ENCODE data around the gene PIP4K2B.

PIP4K2B gene

GRCh38 chr17:38743556-38744171 lies 55.7 kb downstream of the PIP4K2B start:
- no peak for DNase-seq

DNA sequence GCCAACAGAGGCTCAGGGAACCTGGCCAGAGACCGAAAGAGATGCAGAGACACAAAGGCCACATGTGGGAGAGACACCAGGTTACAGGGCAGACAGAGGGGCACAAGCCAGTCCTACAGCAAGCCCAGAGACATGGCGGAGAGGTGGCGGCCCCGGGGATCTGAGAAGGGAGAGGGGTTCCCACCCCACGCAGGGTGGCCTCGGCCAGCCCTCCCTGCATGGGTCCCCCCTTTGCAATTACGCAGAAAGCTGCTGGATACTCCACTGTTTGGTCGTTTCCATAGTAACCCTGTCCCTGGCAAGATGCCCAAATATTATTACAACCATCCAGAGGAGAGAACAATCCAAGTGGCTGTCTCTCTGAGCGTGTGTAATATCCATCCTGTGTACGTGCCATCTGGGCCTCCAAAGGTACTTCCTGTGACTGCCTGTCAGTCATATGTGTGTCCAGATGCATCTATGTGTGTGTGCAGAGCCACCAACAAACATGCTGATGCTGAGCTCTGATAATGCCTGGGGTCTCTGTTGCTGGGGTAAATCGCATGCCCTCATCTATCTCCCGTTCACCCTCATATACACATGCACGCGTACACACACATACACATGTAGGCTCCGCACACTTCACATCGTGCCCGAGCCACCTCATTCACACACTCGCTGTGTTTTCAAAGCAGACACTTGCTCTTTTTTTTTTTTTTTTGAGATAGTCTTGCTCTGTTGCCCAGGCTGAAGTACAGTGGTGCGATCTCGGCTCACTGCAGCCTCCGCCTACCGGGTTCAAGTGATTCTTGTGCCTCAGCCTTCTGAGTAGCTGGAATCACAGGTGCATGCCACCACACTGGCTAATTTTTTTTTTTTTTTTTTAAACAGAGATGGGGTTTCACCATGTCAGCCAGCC lies 56.7 kb downstream of the PIP4K2B start:
- DNase-seq: no peak

GRCh38 chr17:38741921-38742410 lies 57.4 kb downstream of the PIP4K2B start:
- DNase-seq: no peak

GRCh38 chr17:38741461-38741860 lies 57.9 kb downstream of the PIP4K2B start:
- no peak for DNase-seq

- no peak for DNase-seq
Measured at GRCh38 chr17:38740806-38741205, 58.5 kb downstream of the PIP4K2B start.

- no peak for DNase-seq
Measured at GRCh38 chr17:38740044-38740443, 59.3 kb downstream of the PIP4K2B start.

DNA sequence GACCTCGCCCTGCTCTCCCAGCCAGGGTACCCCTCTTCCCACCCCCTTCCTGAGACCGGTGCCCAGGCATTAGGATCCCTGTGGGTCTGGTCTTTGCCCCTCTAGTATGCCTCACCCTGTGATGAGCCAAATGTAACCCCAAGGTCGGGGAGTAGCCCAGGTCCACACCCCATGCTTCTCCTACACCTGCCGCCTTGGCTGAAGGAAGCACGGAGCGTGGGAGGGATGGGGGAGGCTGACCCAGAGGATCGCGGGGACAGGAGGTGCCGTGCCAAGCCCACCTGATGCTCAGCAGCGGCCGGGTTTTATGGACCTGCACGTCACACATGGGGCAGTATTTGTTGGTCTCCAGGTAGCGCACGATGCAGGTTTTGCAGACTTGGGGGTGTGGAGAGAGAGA lies 60.1 kb downstream of the PIP4K2B start:
- DNase-seq: no peak

DNA sequence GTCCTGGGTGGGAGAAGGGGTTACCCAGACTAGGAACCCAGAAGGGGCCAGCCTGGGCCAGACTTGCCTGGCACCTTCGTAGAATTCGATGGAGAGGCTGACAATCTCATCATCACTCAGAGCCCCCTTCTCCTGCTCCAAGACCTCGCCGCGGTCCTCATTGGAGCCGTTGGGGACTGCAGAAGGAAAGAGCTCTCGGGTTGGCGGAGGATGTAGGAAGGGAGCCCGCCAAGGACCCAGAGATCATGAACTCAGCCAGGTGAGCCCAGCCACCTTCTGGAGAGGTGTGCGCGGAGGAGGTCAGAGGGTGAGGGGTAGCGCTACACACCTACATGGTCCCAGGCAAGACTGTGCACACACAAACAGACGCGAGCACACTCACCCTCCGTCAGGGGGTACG lies 60.7 kb downstream of the PIP4K2B start:
- DNase-seq: no peak

DNA sequence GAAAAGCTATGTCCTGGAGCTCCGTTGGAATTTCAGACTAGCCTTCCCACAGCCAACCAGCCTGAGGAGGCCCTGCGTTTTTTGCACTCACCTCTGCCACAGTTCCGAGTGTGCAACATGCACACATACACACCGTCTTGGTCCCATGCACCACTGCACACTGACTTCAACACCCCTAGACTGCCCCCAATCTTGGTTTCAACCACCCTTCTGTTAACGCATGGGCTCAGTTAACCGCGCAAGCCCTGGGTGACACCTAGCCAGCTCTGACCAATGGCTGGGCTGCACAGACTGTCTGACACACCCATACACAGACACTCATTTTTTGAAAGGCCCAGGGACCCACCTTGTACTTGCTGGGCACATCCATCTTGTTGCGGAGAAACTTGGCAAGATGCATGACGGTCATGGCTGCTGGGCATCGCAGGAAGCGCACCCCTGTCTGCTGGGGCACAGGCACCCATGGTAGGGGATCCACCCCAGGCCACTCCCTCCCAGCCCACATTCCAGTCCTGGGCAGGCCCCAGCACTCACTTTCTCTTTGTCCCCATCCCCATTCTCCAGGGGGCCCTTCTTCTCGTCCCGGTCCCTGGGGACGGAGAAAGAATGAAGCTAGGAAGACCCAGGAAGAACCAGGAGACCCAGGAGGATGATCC lies 61.2 kb downstream of the PIP4K2B start:
- DNase-seq: no peak

- peak; percentile 84 to 85 for DNase-seq
Measured at GRCh38 chr17:38735161-38735997, 64.0 kb downstream of the PIP4K2B start.

- peak; percentile 42 to 60 for DNase-seq
Measured at GRCh38 chr17:38733982-38734973, 65.1 kb downstream of the PIP4K2B start.

- no peak for DNase-seq
Measured at GRCh38 chr17:38733282-38733981, 65.9 kb downstream of the PIP4K2B start.

- DNase-seq: no peak
Measured at GRCh38 chr17:38732376-38733281, 66.7 kb downstream of the PIP4K2B start.

DNA sequence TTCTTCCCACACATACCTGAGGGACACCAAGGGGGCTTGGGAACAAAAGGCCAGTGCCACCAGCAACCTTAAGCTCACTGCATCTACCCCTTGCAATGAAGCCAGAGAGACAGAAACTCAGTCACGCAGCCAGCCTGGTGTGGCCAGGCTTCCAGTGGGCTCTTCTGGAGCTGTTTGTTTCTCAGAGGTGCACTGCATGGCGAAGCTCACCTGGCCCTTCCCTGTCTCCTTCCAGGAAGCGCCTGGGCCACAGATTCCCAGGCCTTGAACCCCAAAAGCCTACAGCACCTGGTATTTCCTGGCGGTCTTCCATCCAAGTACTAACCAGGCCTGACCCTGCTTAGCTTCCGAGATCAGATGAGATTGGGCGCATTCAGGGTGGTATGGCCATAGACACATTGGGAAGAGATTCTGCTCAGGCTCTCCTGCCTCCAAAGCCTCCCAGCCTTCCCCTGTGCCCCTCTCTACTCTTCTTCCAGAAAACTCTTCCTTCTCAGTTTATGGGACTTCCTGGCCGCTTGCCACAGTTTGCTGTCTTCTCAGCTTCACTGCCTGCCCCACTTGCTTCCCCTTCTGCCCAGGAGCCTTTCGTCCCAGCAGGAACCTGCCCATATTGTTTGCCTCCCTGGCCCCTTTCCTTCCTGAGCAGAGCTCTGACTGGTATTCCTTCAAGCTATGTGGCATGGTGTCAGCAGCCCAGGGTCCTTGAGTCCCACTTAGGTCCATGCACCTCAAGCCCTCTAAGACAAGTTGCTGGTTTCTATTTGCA lies 67.6 kb downstream of the PIP4K2B start:
- no peak for DNase-seq

GRCh38 chr17:38730526-38731379 lies 68.6 kb downstream of the PIP4K2B start:
- peak in 1 of 2 experiments; percentile 67 for DNase-seq

DNA sequence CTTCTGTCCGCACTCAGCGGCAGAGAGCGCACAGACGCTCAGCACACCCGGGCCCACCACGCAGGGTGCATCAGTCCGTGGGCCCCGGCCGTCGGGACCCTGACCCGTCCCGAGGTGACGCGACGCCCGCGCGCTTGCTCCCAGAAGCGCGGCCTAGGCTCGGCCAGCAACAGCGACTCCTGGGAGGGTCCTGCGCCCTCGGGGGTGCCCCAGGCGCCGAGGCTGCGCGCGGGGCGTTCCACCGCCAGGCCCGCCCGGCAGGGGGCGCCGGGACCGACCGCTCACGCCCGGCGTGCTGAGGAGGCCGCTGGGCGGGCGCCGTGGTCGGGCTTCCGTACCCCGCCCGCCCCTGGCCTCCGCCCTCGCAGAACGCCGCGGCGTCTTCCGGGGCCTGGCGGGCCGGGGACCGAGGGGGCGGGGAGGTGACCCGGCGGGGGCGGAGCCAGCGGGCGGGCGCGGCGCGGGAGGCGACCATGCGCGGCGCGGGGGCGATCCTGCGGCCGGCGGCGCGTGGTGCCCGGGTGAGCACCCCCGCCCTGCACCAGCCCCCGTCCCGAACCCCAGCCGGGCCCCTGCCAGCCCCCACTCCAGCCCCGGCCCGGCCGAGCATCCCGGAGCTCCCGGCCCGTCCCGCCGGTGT lies 69.3 kb downstream of the PIP4K2B start, which contains the start of gene CISD3:
CISD3 (plus strand) TSS at position 456 of the 640 bp plus-strand sequence; CDS start at position 474, 18 bp downstream.
- peak; percentile 86 to 92 for DNase-seq

DNA sequence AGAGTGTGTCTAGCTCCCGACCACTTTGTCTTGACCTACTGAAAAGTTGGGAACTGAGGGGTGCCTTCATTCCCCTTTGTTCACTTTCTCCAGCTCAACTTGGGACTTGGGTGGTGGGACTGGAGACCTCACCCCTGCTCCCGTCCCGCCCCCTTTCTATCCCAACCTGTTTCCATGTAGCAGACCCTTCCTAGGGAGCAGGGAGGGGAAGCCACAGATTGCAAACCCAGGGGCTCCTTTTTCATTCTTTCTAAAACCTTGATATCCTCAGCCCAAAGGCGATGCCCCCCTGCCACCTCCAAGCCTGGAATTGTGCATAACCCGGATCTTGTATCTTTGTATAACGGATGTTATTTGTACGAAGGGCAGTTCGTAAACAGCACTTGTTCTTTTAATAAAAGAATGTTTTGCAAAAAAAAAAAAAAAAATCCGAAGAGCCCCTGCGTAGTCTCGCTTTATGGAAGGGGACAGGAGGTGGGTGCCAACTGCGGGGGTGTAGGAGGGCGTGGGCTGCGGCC lies 69.9 kb downstream of the PIP4K2B start:
- DNase-seq: peak; percentile 31 to 38
